Endodermal cell (in vitro differentiated cells): ENCODE results near the gene GGTLC2. TPM values are rescaled to one million over a fixed set of nuclear protein-coding genes. Genes with fewer than 3 reads are reported as not detected.

Source experiments
- DNase-seq: peaks from one replicate; pipeline ENCODE4 v3.0.0-alpha.2; 2017
- H3K27ac ChIP-seq: 2 replicates; pipeline ENCODE4 v1.5.1; 2013; ENCODE audit warnings: mild to moderate bottlenecking, low read depth, low read length, moderate library complexity
- H3K27me3 ChIP-seq: 2 replicates; pipeline ENCODE4 v1.6.1; 2013; ENCODE audit warnings: mild to moderate bottlenecking, low read length, moderate library complexity; ENCODE audit not compliant: insufficient read depth, control insufficient read depth, poor library complexity, severe bottlenecking
- H3K36me3 ChIP-seq: 2 replicates; pipeline ENCODE4 v1.7.0; 2013; ENCODE audit warnings: mild to moderate bottlenecking, low read length, moderate library complexity; ENCODE audit not compliant: control insufficient read depth, insufficient read depth
- H3K4me1 ChIP-seq: one replicate; pipeline ENCODE4 v1.7.0; 2013; ENCODE audit warnings: low read length; ENCODE audit not compliant: control insufficient read depth, insufficient read depth
- H3K4me3 ChIP-seq: 2 replicates; pipeline ENCODE4 v1.5.1; 2013; ENCODE audit warnings: mild to moderate bottlenecking, low read length, moderate library complexity
- H3K9ac ChIP-seq: 2 replicates; pipeline ENCODE4 v1.6.1; 2013; ENCODE audit warnings: mild to moderate bottlenecking, low read length, moderate library complexity; ENCODE audit not compliant: poor library complexity, severe bottlenecking; ENCODE audit errors: extremely low read depth
- H3K9me3 ChIP-seq: 2 replicates; pipeline ENCODE4 v1.6.1; 2013; ENCODE audit warnings: mild to moderate bottlenecking, low read length, moderate library complexity; ENCODE audit not compliant: control insufficient read depth
- H3K27ac Mint-ChIP-seq: 2 replicates; pipeline ENCODE4 v1.8.0; 2020; ENCODE audit warnings: mixed read lengths
- H3K27me3 Mint-ChIP-seq: 2 replicates; pipeline ENCODE4 v1.8.0; 2021; ENCODE audit warnings: mild to moderate bottlenecking, mixed read lengths; ENCODE audit not compliant: insufficient read depth
- H3K36me3 Mint-ChIP-seq: 2 replicates; pipeline ENCODE4 v1.8.0; 2020; ENCODE audit warnings: low read depth, mixed read lengths
- H3K4me1 Mint-ChIP-seq: 2 replicates; pipeline ENCODE4 v1.8.0; 2020; ENCODE audit warnings: mixed read lengths
- H3K4me3 Mint-ChIP-seq: 2 replicates; pipeline ENCODE4 v1.8.0; 2020; ENCODE audit warnings: mild to moderate bottlenecking, moderate library complexity, mixed read lengths
- H3K9me3 Mint-ChIP-seq: 2 replicates; pipeline ENCODE4 v1.8.0; 2020; ENCODE audit warnings: mild to moderate bottlenecking, mixed read lengths
- CTCF ChIP-seq: fragments of 200-600 bp; sonication (generic); conservative IDR thresholded peaks from 2 replicates; pipeline ENCODE4 v1.5.0; 2021; ENCODE audit warnings: antibody characterized with exemption, mild to moderate bottlenecking
- WGBS, 2 experiments: methylation state at CpG; one replicate each; pipeline versions ENCODE4 v1.1.5 to v1.1.7; 2013; ENCODE audit warnings: missing lambda C conversion rate in 2 of 2, mixed read lengths in 1 of 2; ENCODE audit not compliant: insufficient coverage in 1 of 2, insufficient read length in 1 of 2; 5-methylcytosine and 5-hydroxymethylcytosine counted together
- total RNA-seq, 2 donors: library from RNA; stranded (reverse); fragmentation: NEBNext Ultra II Directional in 1 of 2; extraction: Animal tissue kit (Norgen Biotek cat#: 25700) in 1 of 2; gene quantifications; 2 replicates in 1 of 2; 3 replicates in 1 of 2; pipeline ENCODE4 v1.2.1, GENCODE V29; 2021

The GGTLC2 gene
- total RNA-seq, 2 donors from 2014 or later: not detected

- no peaks in the 10 kb centered on the region for H3K36me3 Mint-ChIP-seq
- H3K27ac Mint-ChIP-seq: no peak overlapping the region
- no peak overlapping the region for H3K4me3 ChIP-seq
- DNase-seq: no peak
- no peaks in the 10 kb centered on the region for H3K36me3 ChIP-seq
- H3K9me3 Mint-ChIP-seq: no peaks in the 10 kb centered on the region
- no peaks in the 10 kb centered on the region for H3K4me1 Mint-ChIP-seq
- no peak overlapping the region for H3K9ac ChIP-seq
- H3K4me1 ChIP-seq: no peaks in the 10 kb centered on the region
- no peaks in the 10 kb centered on the region for H3K9me3 ChIP-seq
- no peak overlapping the region for H3K27ac ChIP-seq
- H3K4me3 Mint-ChIP-seq: no peak overlapping the region
- H3K27me3 ChIP-seq: peaks cover 13% of the 10 kb centered on the region
- no peak for TF ChIP-seq CTCF
- WGBS, 2 experiments: 61 to 83% methylated on average over 1 of the region's 1 CpG
- H3K27me3 Mint-ChIP-seq: peaks cover 79% of the 10 kb centered on the region
These were observed 49.7 kb downstream of the GGTLC2 start for GRCh38 chr22:22694106-22694505.

- H3K27me3 Mint-ChIP-seq: peaks cover 83% of the 10 kb centered on the region
These were observed 51.7 kb downstream of the GGTLC2 start for GRCh38 chr22:22696104-22696503.

More at GRCh38 chr22:22696104-22696503, 51.7 kb downstream of the GGTLC2 start:
- H3K36me3 ChIP-seq: no peaks in the 10 kb centered on the region
- Mint-ChIP-seq H3K4me1 (no peaks in the 10 kb centered on the region), H3K4me3 (no peak overlapping the region), H3K9me3 (no peaks in the 10 kb centered on the region), H3K27ac (no peak overlapping the region), H3K36me3 (no peaks in the 10 kb centered on the region)
- no peak overlapping the region for H3K9ac ChIP-seq
- H3K4me1 ChIP-seq: no peaks in the 10 kb centered on the region
- peaks cover 14% of the 10 kb centered on the region for H3K27me3 ChIP-seq
- no peaks in the 10 kb centered on the region for H3K9me3 ChIP-seq
- WGBS, 2 experiments: 90 to 91% methylated on average over 5 of the region's 5 CpGs
- no peak for DNase-seq
- TF ChIP-seq CTCF: no peak
- H3K4me3 ChIP-seq: no peak overlapping the region
- H3K27ac ChIP-seq: no peak overlapping the region

Other genes with a start within 250 kb of the GGTLC2 start
- 10 to 100 TPM; 10.9 to 15.3 TPM for gene ZNF280B, start 135.9 kb upstream of the GGTLC2 start, total RNA-seq
- gene ZNF280A, start 124.3 kb upstream of the GGTLC2 start, total RNA-seq: 1 to 10 TPM in 1 of 2 donors, under 1 TPM in 1; 0.55 to 2.1 TPM
- gene PRAME, start 85.3 kb upstream of the GGTLC2 start, total RNA-seq: under 1 TPM in 1 of 2 donors, not detected in 1; 0.35 TPM
- not detected for gene IGLL5, start 243.2 kb downstream of the GGTLC2 start, total RNA-seq